ENCODE data around the gene VILL. TPM values are rescaled to one million over a fixed set of nuclear protein-coding genes. Genes with fewer than 3 reads are reported as not detected.
"Not testable (repeated sequence)": the region's sequence is repeated elsewhere in the genome, so short reads cannot be mapped to it uniquely, and the experiment has no call there.

VILL gene
- total RNA-seq, 1 experiment from 2014 or later = 3.5 TPM

- no peak for DNase-seq (ENCODE audit: low read depth)
These were observed 45.7 kb downstream of the VILL start for GRCh38 chr3:38036286-38036685.

- DNase-seq (ENCODE audit: low read depth) = no peak
These were observed 46.3 kb downstream of the VILL start for GRCh38 chr3:38036906-38037305.

- DNase-seq (ENCODE audit: low read depth) = peak; percentile 11
These were observed 47.9 kb downstream of the VILL start for GRCh38 chr3:38038447-38038911.

- peak; percentile 73 for DNase-seq (ENCODE audit: low read depth)
These were observed 48.7 kb downstream of the VILL start, which contains the start of gene DLEC1 for GRCh38 chr3:38039101-38039898. TSS of gene DLEC1 (plus strand) at chr3:38039208. CDS start at chr3:38039226, 18 bp downstream.

- peak; percentile 63 for DNase-seq (ENCODE audit: low read depth)
These were observed 49.3 kb downstream of the VILL start for GRCh38 chr3:38039899-38040261.

GRCh38 chr3:38040401-38040800 is 49.8 kb downstream of the VILL start:
- no peak for DNase-seq (ENCODE audit: low read depth)

- no peak for DNase-seq (ENCODE audit: low read depth)
These were observed 52.9 kb downstream of the VILL start for GRCh38 chr3:38043486-38043885.

- no peak for DNase-seq (ENCODE audit: low read depth)
These were observed 55.4 kb downstream of the VILL start for GRCh38 chr3:38046027-38046426.

- no peak for DNase-seq (ENCODE audit: low read depth)
These were observed 56.2 kb downstream of the VILL start for GRCh38 chr3:38046821-38047220.

GRCh38 chr3:38047896-38048295 is 57.3 kb downstream of the VILL start:
- no peak for DNase-seq (ENCODE audit: low read depth)

- no peak for DNase-seq (ENCODE audit: low read depth)
These were observed 59.0 kb downstream of the VILL start for GRCh38 chr3:38049358-38050126.

- DNase-seq (ENCODE audit: low read depth) = no peak
These were observed 60.5 kb downstream of the VILL start for GRCh38 chr3:38051131-38051530.

- not testable (repeated sequence) for DNase-seq (ENCODE audit: low read depth)
These were observed 62.7 kb downstream of the VILL start for GRCh38 chr3:38053286-38053685.

- DNase-seq (ENCODE audit: low read depth) = not testable (repeated sequence)
These were observed 63.4 kb downstream of the VILL start for GRCh38 chr3:38053813-38054498.

- no peak for DNase-seq (ENCODE audit: low read depth)
These were observed 64.0 kb downstream of the VILL start for GRCh38 chr3:38054499-38055001.

Other genes with a start within 250 kb of the VILL start
- 17.3 and 26.3 TPM in 2 replicates for gene CTDSPL, start 128.9 kb upstream of the VILL start, total RNA-seq (2014; rRNA removed; shearing (Covaris generic))
- 3.5 and 4.1 TPM in 2 replicates for gene PLCD1, start 38.9 kb downstream of the VILL start, total RNA-seq (2014; rRNA removed; shearing (Covaris generic))
- not detected in 2 replicates for gene DLEC1, start 48.4 kb downstream of the VILL start, total RNA-seq (2014; rRNA removed; shearing (Covaris generic))
- 12.5 and 18.3 TPM in 2 replicates for gene ACAA1, start 146.3 kb downstream of the VILL start, total RNA-seq (2014; rRNA removed; shearing (Covaris generic))
- gene MYD88, start 147.9 kb downstream of the VILL start, total RNA-seq (2014; rRNA removed; shearing (Covaris generic)) = 3.2 and 4.4 TPM in 2 replicates
- 50.9 and 58.8 TPM in 2 replicates for gene OXSR1, start 174.8 kb downstream of the VILL start, total RNA-seq (2014; rRNA removed; shearing (Covaris generic))